SK-N-SH (cell line): Measurements from ENCODE around the gene LATS2. TPM values are rescaled to one million over a fixed set of nuclear protein-coding genes. Genes with fewer than 3 reads are reported as not detected.
A peak's percentile ranks its signal among the peaks of the same experiment; 100 is the strongest.

Source experiments
- CTCF ChIA-PET: fragments of 300-600, 350-600 bp; formaldehyde crosslinking; extraction: SDS; loops from one replicate; lab custom pipeline; 2021; lab: Yijun Ruan, JAX
- POLR2A ChIA-PET: fragments of 350-600 bp; sonication (Branson Sonifier 250); formaldehyde crosslinking; extraction: SDS; loops from one replicate; lab custom pipeline; 2020; ENCODE audit warnings: antibody characterized with exemption, inconsistent platforms; lab: Yijun Ruan, JAX
- DNase-seq: peaks from one replicate; pipeline ENCODE4 v3.0.0; 2012
- H2AFZ ChIP-seq: fragments of 200-600 bp; sonication (generic); 2 replicates; pipeline ENCODE4 v1.8.1; 2016; ENCODE audit warnings: antibody characterized with exemption, mild to moderate bottlenecking, low read depth
- H3F3A ChIP-seq: fragments of 200-600 bp; sonication (generic); replicated peaks from 2 replicates; pipeline ENCODE3; 2016; ENCODE audit warnings: antibody characterized with exemption, mild to moderate bottlenecking; ENCODE audit not compliant: insufficient read depth
- H3K27ac ChIP-seq, 2 experiments: fragments of 200-500 bp in 1 of 2; fragments of 200-600 bp in 1 of 2; sonication (Bioruptor generic) in 1 of 2; sonication (generic), shearing (Covaris generic) in 1 of 2; 2 replicates each; pipeline versions ENCODE4 v1.5.1 to v1.6.1; 2014 to 2016; ENCODE audit warnings: low read depth in 2 of 2, inconsistent platforms in 1 of 2, low read length in 1 of 2, mild to moderate bottlenecking in 1 of 2, mixed read lengths in 1 of 2
- H3K27me3 ChIP-seq: fragments of 200-600 bp; sonication (generic), shearing (Covaris generic); 2 replicates; pipeline ENCODE4 v1.6.1; 2016; ENCODE audit warnings: mixed run types; ENCODE audit not compliant: insufficient read depth
- H3K36me3 ChIP-seq, 2 experiments: fragments of 200-500 bp in 1 of 2; fragments of 200-600 bp in 1 of 2; sonication (Bioruptor generic) in 1 of 2; sonication (generic) in 1 of 2; replicated peaks in 1 of 2; 2 replicates each; pipeline versions ENCODE3 to v1.5.1; 2014 to 2016; ENCODE audit warnings: low read length in 1 of 2, mild to moderate bottlenecking in 1 of 2; ENCODE audit not compliant: insufficient read depth in 2 of 2, control insufficient read depth in 1 of 2
- H3K4me1 ChIP-seq, 2 experiments: fragments of 200-500 bp in 1 of 2; fragments of 200-600 bp in 1 of 2; sonication (Bioruptor generic) in 1 of 2; sonication (generic), shearing (Covaris generic) in 1 of 2; 2 replicates each; pipeline versions ENCODE4 v1.5.1 to v1.6.1; 2014 to 2016; ENCODE audit warnings: low read depth in 1 of 2, low read length in 1 of 2, mixed run types in 1 of 2; ENCODE audit not compliant: insufficient read depth in 2 of 2, control insufficient read depth in 1 of 2
- H3K4me2 ChIP-seq: fragments of 200-600 bp; sonication (generic), shearing (Covaris generic); 2 replicates; pipeline ENCODE4 v1.6.1; 2017; ENCODE audit warnings: mixed run types
- H3K4me3 ChIP-seq, 2 experiments: fragments of 200-500 bp in 1 of 2; fragments of 200-600 bp in 1 of 2; sonication (Bioruptor generic) in 1 of 2; sonication (generic), shearing (Covaris generic) in 1 of 2; 2 replicates each; pipeline versions ENCODE4 v1.5.1 to v1.8.1; 2014 to 2016; ENCODE audit warnings: low read depth in 2 of 2, inconsistent platforms in 1 of 2, low read length in 1 of 2, mild to moderate bottlenecking in 1 of 2, mixed read lengths in 1 of 2, moderate library complexity in 1 of 2
- H3K79me2 ChIP-seq: fragments of 200-600 bp; sonication (generic); 2 replicates; pipeline ENCODE4 v1.8.1; 2017; ENCODE audit warnings: mild to moderate bottlenecking; ENCODE audit not compliant: insufficient read depth
- H3K9ac ChIP-seq: fragments of 200-600 bp; sonication (generic); 2 replicates; pipeline ENCODE4 v1.6.1; 2017; ENCODE audit warnings: mixed run types
- H3K9me2 ChIP-seq: fragments of 200-600 bp; sonication (generic); 2 replicates; pipeline ENCODE4 v1.6.1; 2017; ENCODE audit warnings: mixed run types
- H3K9me3 ChIP-seq: fragments of 200-600 bp; sonication (generic); 2 replicates; pipeline ENCODE4 v1.6.1; 2017; ENCODE audit warnings: mixed run types, mild to moderate bottlenecking, moderate library complexity
- H4K20me1 ChIP-seq: fragments of 200-600 bp; sonication (generic); 2 replicates; pipeline ENCODE4 v1.6.1; 2017; ENCODE audit warnings: mild to moderate bottlenecking, mixed run types; ENCODE audit not compliant: insufficient read depth
- ELF1 ChIP-seq: IDR thresholded peaks from 2 replicates; pipeline ENCODE4 v1.4.0; 2012
- EP300 ChIP-seq, 2 experiments: IDR thresholded peaks; 2 replicates each; pipeline versions ENCODE4 v1.4.0 to v1.6.1; 2012; ENCODE audit warnings: borderline replicate concordance in 1 of 2, low read depth in 1 of 2, low read length in 1 of 2
- FOSL2 ChIP-seq: IDR thresholded peaks from 2 replicates; pipeline ENCODE4 v1.4.0; 2012; ENCODE audit warnings: low read depth, mild to moderate bottlenecking, moderate library complexity, borderline replicate concordance
- GATA2 ChIP-seq: sonication (generic); formaldehyde crosslinking; IDR thresholded peaks from 2 replicates; pipeline ENCODE4 v1.5.0; 2020; ENCODE audit warnings: mild to moderate bottlenecking, missing genetic modification reagents
- JUND ChIP-seq: IDR thresholded peaks from 2 replicates; pipeline ENCODE4 v1.4.0; 2012
- MEF2A ChIP-seq: IDR thresholded peaks from 2 replicates; pipeline ENCODE4 v1.4.0; 2012; ENCODE audit warnings: low read depth, borderline replicate concordance
- NFIC ChIP-seq: IDR thresholded peaks from 2 replicates; pipeline ENCODE4 v1.4.0; 2012; ENCODE audit warnings: borderline replicate concordance
- PBX3 ChIP-seq: IDR thresholded peaks from 2 replicates; pipeline ENCODE4; 2012
- REST ChIP-seq: IDR thresholded peaks from 2 replicates; pipeline ENCODE4 v1.6.1; 2012; ENCODE audit warnings: mild to moderate bottlenecking, low read depth, low read length, moderate library complexity
- RFX5 ChIP-seq: IDR thresholded peaks from 2 replicates; pipeline ENCODE4 v1.6.1; 2012; ENCODE audit warnings: mild to moderate bottlenecking, improper control_type of control experiment, low read length
- RXRA ChIP-seq: IDR thresholded peaks from 2 replicates; pipeline ENCODE4 v1.4.0; 2012; ENCODE audit warnings: low read depth, mild to moderate bottlenecking, borderline replicate concordance
- TEAD4 ChIP-seq: IDR thresholded peaks from 2 replicates; pipeline ENCODE4 v1.4.0; 2012; ENCODE audit warnings: mild to moderate bottlenecking, borderline replicate concordance; ENCODE audit not compliant: insufficient read depth
- YY1 ChIP-seq: IDR thresholded peaks from 2 replicates; pipeline ENCODE4 v1.4.0; 2012; ENCODE audit warnings: low read depth, mild to moderate bottlenecking
- ZBTB33 ChIP-seq: IDR thresholded peaks from 2 replicates; pipeline ENCODE4 v1.4.0; 2012; ENCODE audit warnings: low read depth, borderline replicate concordance
- WGBS: methylation state at CpG from one replicate; pipeline ENCODE4 v1.1.6; 2017; ENCODE audit warnings: low lambda C conversion rate; 5-methylcytosine and 5-hydroxymethylcytosine counted together
- polyA plus RNA-seq, 3 experiments: library from polyadenylated mRNA; depleted of rRNA; stranded (reverse); fragments of >200 nt; gene quantifications; 2 replicates each; pipeline ENCODE4 v1.2.3, GENCODE V29; 2012
- TF ChIP-seq, protein P1 (sequence below): fragments of 150-350 bp; IDR thresholded peaks from 2 replicates; pipeline ENCODE4 v1.6.1; 2016; ENCODE audit warnings: mild to moderate bottlenecking, low read depth, low read length

The LATS2 gene
- polyA plus RNA-seq, 1 of the 3 experiments (the other 2 are of a cell fraction), result 19.6 TPM

DNA sequence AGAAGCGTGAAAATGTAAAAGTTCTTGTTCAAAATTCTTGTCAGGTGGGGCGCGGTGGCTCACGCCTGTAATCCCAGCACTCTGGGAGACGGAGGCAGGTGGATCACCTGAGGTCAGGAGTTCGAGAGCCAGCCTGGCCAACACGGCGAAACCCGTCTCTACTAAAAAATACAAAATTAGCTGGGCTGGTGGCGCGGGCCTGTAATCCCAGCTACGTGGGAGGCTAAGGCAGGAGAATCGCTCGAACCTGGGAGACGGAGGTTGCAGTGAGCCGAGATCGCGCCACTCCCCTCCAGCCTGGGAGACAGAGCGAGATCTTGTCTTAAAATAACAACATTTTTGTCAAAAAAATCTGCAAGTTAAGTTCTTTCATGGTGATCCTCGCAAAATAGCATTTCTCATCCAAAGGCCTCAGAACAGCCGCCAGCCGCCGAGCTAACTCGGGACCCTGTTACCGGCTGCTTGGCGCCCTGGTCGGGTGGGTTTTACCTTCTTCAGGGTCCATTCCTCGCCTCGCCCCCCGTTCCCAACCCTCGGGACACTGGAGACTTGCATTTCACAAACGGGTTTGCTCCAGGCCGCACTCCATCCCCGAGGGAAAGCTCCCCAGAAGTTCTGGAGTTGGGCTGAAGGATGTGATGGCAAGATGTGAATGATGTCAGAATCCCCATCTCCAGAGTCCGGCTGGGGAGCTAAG, 1.6 kb downstream of the LATS2 start (continued):
- no peak for TF ChIP-seq ZBTB33
- no peak for TF ChIP-seq FOSL2
- TF ChIP-seq JUND, result no peak
- TF ChIP-seq TEAD4, result no peak
- TF ChIP-seq RXRA, result no peak
- TF ChIP-seq EP300 (IDR thresholded peaks at IDR 0.05; ENCODE audit: borderline replicate concordance in 1 of 2, low read depth in 1 of 2, low read length in 1 of 2), result no peak
- TF ChIP-seq ELF1, result no peak

DNA sequence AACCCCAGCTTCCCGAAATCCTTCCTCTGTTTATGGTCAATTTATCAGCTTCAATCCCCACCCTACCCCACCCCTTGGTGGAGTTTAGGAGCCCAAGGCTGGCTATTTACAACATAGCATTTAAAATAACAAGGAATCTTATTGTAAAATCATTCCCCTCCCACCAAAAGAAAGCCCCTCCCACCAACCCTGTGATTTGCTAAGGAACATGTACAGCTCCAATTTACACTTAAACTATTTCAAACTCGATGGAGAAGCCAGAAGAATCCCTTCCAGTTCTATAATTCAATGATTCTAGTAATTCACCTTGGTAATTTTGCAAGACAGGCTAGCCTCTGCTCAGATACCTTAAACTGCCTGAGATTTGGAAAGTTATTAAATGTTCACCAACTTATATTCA, 3.0 kb downstream of the LATS2 start:
- Histone ChIP-seq H3F3A (peaks cover 40% of the 10 kb centered on the region), H3K4me2 (peak overlapping the region; percentile 86), H3K9me2 (no peaks in the 10 kb centered on the region), H3K27ac (peak overlapping the region in 1 of 2 experiments; percentile 74; a peak in 1 of 4 replicates), H3K27me3 (no peaks in the 10 kb centered on the region), H3K36me3 (peaks cover 0 to 6% of the 10 kb centered on the region in 2 experiments), H3K79me2 (peaks cover 79% of the 10 kb centered on the region), H3K4me3 (peak overlapping the region; percentile 20 to 27; a peak in 2 of 4 replicates), H2AFZ (no peak overlapping the region), H3K9ac (peak overlapping the region; percentile 24; the same call in 1 of the 2 replicates)
- ChIA-PET POLR2A (no interaction called here), CTCF (no interaction called here)
- WGBS, result 17% methylated on average over 2 of the region's 2 CpGs
- TF ChIP-seq GATA2 (CRISPR knock-in tag), result no peak
- TF ChIP-seq, all 33 proteins: peak for 0
- H3K9me3 ChIP-seq, result no peaks in the 10 kb centered on the region
- no peak for DNase-seq
- peaks cover 0 to 24% of the 10 kb centered on the region in 2 experiments; a peak in 2 of 4 replicates for H3K4me1 ChIP-seq
- H4K20me1 ChIP-seq, result peaks cover 69% of the 10 kb centered on the region

GRCh38 chr13:21055511-21056045, 5.8 kb downstream of the LATS2 start:
- H3K4me2 ChIP-seq, result peak overlapping the region; percentile 43
- H4K20me1 ChIP-seq, result peaks cover 97% of the 10 kb centered on the region
- H3K27me3 ChIP-seq, result no peaks in the 10 kb centered on the region
- no peak overlapping the region for H2AFZ ChIP-seq
- POLR2A ChIA-PET, result no interaction called here
- WGBS, result 73% methylated on average over 2 of the region's 2 CpGs
- H3K27ac ChIP-seq, result peak overlapping the region in 1 of 2 experiments; percentile 74; a peak in 2 of 4 replicates
- no peaks in the 10 kb centered on the region for H3K9me3 ChIP-seq
- no peaks in the 10 kb centered on the region for H3K9me2 ChIP-seq
- H3K36me3 ChIP-seq, result peaks cover 0 to 6% of the 10 kb centered on the region in 2 experiments
- peaks cover 26% of the 10 kb centered on the region for H3F3A ChIP-seq
- H3K4me1 ChIP-seq, result peaks cover 0 to 24% of the 10 kb centered on the region in 2 experiments; a peak in 2 of 4 replicates
- H3K9ac ChIP-seq, result peak overlapping the region; percentile 31; the same call in 1 of the 2 replicates
- no peak for DNase-seq
- H3K4me3 ChIP-seq, result no peak overlapping the region; a peak in 1 of 4 replicates
- H3K79me2 ChIP-seq, result peaks cover 100% of the 10 kb centered on the region
- no peak for TF ChIP-seq YY1
- no peak for TF ChIP-seq PBX3
- no peak for TF ChIP-seq RXRA
- TF ChIP-seq REST, result no peak
- TF ChIP-seq, protein P1, sequence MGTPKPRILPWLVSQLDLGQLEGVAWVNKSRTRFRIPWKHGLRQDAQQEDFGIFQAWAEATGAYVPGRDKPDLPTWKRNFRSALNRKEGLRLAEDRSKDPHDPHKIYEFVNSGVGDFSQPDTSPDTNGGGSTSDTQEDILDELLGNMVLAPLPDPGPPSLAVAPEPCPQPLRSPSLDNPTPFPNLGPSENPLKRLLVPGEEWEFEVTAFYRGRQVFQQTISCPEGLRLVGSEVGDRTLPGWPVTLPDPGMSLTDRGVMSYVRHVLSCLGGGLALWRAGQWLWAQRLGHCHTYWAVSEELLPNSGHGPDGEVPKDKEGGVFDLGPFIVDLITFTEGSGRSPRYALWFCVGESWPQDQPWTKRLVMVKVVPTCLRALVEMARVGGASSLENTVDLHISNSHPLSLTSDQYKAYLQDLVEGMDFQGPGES, result no peak
- no peak for TF ChIP-seq MEF2A
- TF ChIP-seq GATA2 (CRISPR knock-in tag), result no peak
- no peak for TF ChIP-seq RFX5
- no peak for TF ChIP-seq NFIC
- CTCF ChIA-PET, result no interaction called here
